ENCODE data around the gene RPA1.
A peak's percentile ranks its signal among the peaks of the same experiment; 100 is the strongest.
"Not testable (repeated sequence)": the region's sequence is repeated elsewhere in the genome, so short reads cannot be mapped to it uniquely, and the experiment has no call there.

Gene RPA1

DNA sequence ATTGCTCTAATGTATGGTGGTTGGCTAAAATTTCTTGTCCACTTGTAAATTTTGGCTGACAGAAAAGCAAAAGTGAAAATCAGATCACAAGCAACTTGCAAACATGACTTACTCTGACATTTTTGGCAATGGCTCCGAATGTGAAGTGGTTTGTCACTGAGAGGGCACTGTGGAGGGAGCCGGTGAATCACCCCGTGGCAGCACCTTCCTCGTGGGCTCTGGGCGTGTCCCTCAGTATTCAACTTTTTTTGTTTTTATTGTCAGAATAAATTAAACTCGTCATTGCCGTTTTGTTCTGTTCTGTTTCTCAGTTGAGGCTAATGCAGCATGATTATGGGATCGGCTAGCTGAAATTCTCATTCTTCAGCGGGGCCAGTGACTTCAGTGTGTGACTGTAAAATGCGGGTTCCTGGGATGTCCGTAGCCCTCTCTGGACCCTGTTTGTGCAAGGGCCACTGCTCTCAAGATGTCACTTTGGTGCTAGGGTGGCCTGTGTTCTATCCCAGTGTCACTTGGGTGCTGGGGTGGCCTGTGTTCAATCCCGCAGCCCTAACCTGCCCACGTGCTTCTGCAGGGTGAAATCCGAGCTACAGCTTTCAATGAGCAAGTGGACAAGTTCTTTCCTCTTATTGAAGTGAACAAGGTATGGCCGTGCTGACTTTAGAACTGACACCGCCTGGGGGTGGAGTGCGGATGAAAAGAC, 48.8 kb downstream of the RPA1 start:
- DNase-seq (ENCODE audit: low read depth in 2 of 2) = no peak

- DNase-seq (ENCODE audit: low read depth in 2 of 2) = no peak
Observed at GRCh38 chr17:1880851-1881630, 51.2 kb downstream of the RPA1 start.

- peak in 1 of 2 experiments; percentile 8 for DNase-seq (ENCODE audit: low read depth in 2 of 2)
Observed at GRCh38 chr17:1882836-1883235, 53.0 kb downstream of the RPA1 start.

DNA sequence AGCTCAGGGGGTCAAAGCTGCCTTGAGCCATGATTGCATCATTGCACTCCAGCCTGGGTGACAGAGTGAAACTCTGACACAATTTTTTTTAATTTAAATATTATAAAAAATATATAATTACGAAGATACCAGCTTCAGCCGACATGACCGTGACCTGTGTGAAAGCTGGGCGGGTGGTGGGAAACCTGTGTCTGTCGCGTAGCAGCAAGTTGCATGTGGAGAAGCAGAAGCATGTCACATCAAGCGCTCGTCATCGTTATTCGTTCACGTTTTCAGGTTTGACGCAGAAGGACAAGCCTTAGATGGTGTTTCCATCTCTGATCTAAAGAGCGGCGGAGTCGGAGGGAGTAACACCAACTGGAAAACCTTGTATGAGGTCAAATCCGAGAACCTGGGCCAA, 53.7 kb downstream of the RPA1 start:
- no peak for DNase-seq (ENCODE audit: low read depth in 2 of 2)

GRCh38 chr17:1888741-1889140, 58.9 kb downstream of the RPA1 start:
- DNase-seq (ENCODE audit: low read depth in 2 of 2) = no peak

- no peak for DNase-seq (ENCODE audit: low read depth in 2 of 2)
Observed at GRCh38 chr17:1890758-1891450, 61.1 kb downstream of the RPA1 start.

GRCh38 chr17:1894753-1895339, 65.0 kb downstream of the RPA1 start:
- DNase-seq (ENCODE audit: low read depth in 2 of 2) = no peak

DNA sequence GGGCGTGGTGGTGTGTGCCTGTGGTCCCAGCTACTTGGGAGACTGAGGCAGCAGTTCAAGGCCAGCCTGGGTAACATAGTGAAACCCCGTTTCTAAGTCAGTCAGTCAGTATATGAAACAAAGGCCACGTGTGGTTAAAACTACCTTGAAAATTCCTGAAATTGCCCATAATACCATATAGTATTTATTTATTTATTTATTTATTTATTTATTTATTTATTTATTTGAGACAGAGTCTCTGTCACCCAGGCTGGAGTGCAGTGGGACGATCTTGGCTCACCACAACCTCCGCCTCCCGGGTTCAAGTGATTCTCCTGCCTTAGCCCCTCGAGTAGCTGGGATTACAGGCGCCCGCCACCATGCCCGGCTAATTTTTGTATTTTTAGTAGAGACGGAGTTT, 65.7 kb downstream of the RPA1 start:
- DNase-seq (ENCODE audit: low read depth in 2 of 2) = not testable (repeated sequence)

GRCh38 chr17:1896243-1897104, 66.7 kb downstream of the RPA1 start:
- DNase-seq (ENCODE audit: low read depth in 2 of 2) = no peak

- no peak for DNase-seq (ENCODE audit: low read depth in 2 of 2)
Observed at GRCh38 chr17:1897105-1897656, 67.4 kb downstream of the RPA1 start.

GRCh38 chr17:1898332-1898731, 68.5 kb downstream of the RPA1 start:
- DNase-seq (ENCODE audit: low read depth in 2 of 2) = no peak

GRCh38 chr17:1898872-1899271, 69.1 kb downstream of the RPA1 start:
- no peak for DNase-seq (ENCODE audit: low read depth in 2 of 2)

GRCh38 chr17:1899403-1900000, 69.7 kb downstream of the RPA1 start:
- no peak for DNase-seq (ENCODE audit: low read depth in 2 of 2)

DNA sequence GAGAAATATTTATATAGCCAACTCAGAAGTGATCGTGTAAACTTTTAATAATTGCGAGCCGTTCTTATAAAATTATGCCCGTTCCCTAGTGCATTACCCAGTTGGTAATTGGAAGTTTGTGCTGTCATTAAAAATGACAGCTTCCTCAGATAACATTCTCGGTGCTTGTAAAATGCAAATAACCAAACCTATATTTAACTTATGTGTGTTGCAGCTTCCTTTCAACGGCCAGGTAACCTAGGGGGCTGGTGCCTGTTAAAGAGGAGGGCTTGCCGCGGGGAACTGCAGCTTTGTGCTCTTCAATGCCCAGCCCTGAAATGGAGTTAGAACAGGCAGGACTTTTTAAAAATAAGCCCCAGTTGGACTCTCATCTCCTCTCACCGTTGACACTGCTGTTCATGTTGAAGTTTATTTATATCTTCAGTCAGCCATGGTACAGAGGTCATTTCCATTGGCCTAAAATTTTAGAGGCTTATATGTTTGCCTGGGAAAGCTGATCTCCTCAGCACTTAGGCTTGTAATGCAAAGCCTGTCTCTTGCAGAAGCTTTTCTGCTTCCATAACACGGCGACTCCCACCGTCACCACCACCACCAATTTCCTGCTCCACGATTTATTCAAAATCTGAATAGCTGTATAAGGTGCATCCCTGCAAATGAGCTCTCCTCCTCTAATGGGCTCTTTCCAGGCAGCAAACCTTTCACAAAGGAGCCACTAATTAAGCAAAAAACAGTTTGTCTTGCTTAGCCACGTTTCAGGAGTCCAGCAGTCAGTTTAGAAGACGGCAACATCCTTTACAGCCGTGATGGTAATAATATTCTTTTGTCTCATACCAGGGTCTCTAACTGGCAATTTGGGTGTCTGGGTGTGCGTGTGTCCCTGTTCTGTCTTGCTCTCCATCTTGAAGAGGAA, 74.7 kb downstream of the RPA1 start:
- DNase-seq (ENCODE audit: low read depth in 2 of 2) = no peak

DNA sequence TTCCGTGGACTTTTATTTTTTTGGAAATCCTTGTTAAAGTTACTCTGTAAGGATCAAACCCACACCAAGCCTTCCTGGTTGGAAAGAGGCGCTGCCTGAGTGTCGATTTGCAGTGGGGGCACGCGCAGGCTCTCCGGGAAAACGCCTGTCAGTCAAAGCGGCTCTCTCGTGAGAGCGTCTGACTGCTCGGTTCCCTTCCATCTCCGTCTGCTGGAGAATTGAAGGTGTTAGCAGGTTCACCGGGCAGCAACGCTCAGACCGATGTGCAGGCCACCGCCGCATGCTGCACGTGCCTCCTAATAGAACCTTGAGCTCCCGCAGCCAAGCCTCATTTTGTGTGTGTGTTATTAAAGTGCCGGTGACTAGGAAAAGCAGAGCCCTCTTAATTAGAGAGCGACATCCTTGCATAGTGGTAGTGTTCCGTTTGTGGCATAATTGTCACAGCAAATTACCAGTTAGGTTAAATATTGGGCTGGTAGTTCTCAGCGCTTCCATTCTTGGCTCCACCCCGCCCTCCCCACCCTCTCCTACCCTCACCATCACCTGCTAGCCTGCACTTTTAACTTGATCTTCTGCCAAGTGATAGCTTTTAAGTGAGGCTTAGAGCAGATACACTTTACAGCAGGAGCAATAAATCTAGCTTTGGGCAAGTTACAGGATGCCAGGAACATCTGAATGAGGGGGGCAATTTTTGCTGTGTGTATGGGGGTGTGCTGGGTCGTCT, 75.5 kb downstream of the RPA1 start:
- DNase-seq (ENCODE audit: low read depth in 2 of 2) = no peak

DNA sequence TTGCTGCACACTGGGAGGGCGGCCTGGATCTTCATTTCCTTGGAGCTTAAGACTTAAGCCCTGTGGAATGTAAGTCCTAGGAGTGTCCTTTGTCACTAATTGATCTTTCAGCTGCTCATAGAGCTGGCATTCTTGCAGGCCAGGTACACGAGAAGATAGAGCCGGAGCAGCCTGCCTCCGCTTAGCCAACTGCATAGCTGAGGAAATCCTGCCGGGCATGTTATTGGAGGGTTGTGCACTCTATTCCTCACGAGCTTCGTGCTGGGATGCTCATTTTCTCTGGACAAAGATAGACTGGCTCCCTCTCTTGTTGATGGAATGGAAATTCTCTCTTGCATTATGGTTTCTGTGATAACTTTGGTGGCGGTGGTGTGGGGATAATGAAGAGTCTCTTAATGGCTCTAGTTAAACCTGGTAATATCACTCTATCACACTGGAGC, 76.9 kb downstream of the RPA1 start:
- DNase-seq (ENCODE audit: low read depth in 2 of 2) = no peak

- no peak for DNase-seq (ENCODE audit: low read depth in 2 of 2)
Observed at GRCh38 chr17:1907216-1907631, 77.4 kb downstream of the RPA1 start.

- no peak for DNase-seq (ENCODE audit: low read depth in 2 of 2)
Observed at GRCh38 chr17:1907909-1908698, 78.3 kb downstream of the RPA1 start.

Data from stimulated activated CD4-positive, alpha-beta T cell treated with anti-CD3 and anti-CD28 coated beads, Interleukin-12 subunit alpha, Interleukin-12 subunit beta, amount 100 ng/mL, for 24 hours (primary cell).